GM19324 (cell line): ENCODE data around the gene INTS1.
"Not testable (repeated sequence)": the region's sequence is repeated elsewhere in the genome, so short reads cannot be mapped to it uniquely, and the experiment has no call there.

Source experiments
- ATAC-seq: cut with Tn5 transposase; IDR thresholded peaks from one replicate; pipeline ENCODE4 v1.9.1; 2021; ENCODE audit warnings: mild to moderate bottlenecking, moderate library complexity; ENCODE audit not compliant: unreplicated experiment, low FRiP score

The INTS1 gene

GRCh38 chr7:1452205-1452604, 52.0 kb downstream of the INTS1 start:
- no peak for ATAC-seq

DNA sequence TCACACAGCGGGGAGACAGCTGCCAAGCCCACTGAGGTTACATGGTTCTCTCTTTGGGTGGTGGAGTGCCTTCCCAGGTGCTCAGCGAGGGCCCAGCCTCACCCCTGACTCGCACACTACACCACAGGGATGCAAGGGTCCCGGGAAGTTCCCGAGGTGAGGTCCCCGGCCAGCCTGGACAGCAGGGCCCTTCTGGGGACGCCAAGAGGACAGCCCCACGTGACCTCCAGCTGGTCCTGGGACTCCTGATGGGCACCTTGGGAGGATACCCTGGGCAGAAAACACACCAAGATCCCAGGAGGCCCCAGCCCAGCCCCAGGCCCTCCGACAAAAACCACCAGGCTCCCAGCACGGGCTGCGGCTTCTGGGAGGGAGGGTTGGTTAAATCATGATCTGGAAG, 53.2 kb downstream of the INTS1 start:
- no peak for ATAC-seq

GRCh38 chr7:1450431-1450830, 53.8 kb downstream of the INTS1 start:
- ATAC-seq = no peak

GRCh38 chr7:1449951-1450350, 54.2 kb downstream of the INTS1 start:
- ATAC-seq = no peak

DNA sequence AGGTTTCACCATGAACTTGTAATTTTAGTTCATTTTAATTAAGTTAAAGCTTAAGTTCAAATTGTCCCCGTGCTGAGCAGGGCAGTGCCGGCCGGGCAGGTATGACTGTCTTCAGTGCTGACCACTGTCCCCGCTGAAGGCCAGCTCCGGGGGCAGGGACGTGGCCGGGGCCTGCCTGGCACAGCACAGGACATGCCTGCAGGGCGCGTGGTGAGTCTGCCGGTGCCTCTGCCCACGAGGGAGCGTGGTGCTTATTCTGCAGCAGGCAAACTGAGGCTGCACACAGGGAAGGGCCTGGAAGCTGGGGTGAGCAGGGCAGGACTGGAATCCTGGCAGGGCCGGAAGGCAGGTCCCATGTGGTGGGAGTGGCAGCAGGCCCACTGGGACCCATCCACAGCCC, 54.7 kb downstream of the INTS1 start:
- no peak for ATAC-seq

GRCh38 chr7:1448958-1449357, 55.2 kb downstream of the INTS1 start:
- ATAC-seq = no peak

DNA sequence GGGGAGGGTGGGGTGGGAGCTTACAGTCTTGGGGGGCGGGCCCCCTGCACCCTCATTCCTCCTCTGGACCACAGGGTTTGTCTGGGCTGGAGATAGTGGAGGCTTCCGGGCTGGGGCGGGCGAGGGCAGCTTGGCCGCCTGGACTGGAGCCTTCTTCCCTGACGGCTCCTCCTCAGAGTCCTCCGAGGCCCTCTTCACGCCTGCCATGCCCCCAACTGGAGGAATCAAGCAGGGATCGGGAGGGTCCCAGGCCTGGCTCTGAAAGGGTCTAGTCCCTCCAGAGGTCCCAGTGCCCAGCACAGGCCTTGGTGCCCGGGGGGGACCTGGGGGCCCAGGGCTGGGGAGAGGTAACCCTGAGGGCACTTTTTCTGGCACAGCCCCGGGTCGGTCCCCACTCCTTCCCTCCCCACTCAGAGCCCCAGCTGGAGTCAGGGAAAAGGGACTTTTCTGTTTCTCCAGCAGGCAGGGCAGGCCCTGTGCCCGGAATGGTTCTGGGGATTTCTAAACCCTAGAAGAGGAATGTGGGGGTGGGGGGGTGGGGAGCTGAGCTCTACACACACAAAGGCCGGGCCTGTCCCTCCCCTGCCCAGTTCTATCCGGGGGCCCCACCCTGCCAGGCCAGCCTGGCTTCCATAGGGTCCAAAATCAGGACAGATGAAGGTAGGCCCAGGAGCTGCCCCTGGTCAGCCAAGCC, 56.5 kb downstream of the INTS1 start:
- no peak for ATAC-seq

GRCh38 chr7:1447112-1447511, 57.1 kb downstream of the INTS1 start:
- ATAC-seq = no peak

DNA sequence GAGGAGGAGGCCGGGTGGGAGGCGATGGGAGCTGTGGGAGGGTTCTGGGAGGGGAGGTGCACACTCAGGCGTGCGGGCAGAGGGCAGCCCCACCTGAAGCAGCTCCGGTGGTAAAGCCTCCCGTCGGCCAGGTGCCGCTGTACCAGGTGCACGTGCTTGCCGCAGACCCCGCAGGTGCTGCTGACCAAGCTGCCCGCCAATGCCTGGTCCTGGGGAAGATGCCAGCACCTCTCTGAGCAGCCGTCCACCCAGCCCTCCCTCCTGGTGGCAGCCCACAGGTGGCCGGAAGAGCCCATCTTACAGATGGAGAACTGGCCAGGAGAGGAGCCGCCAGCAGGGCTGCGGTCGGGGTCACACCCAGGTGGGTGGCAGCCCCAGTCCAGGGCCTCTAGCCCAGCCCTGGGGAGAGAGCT, 57.6 kb downstream of the INTS1 start:
- ATAC-seq = no peak

GRCh38 chr7:1446026-1446425, 58.2 kb downstream of the INTS1 start:
- not testable (repeated sequence) for ATAC-seq

DNA sequence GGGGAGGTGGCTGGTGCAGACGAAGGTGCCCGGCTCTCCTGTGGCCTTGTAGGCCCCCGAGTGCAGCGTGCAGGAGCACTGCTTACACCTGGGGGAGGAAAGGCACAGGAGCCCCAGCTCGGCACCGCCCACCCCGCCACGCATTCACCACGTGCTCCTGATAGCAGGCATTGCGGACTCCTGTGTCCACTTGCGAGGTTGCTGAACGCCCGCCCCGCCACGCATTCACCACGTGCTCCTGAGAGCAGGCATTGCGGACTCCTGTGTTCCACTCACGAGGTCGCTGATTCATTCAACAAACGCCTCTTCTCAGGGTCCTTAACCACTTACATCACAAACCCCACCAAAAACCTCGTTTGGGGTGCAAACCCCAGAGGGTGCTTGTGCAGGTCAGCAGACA, 58.8 kb downstream of the INTS1 start:
- no peak for ATAC-seq

GRCh38 chr7:1444925-1445322, 59.3 kb downstream of the INTS1 start:
- ATAC-seq = no peak

- ATAC-seq = no peak
Measured at GRCh38 chr7:1444214-1444924, 59.8 kb downstream of the INTS1 start.

GRCh38 chr7:1443587-1444200, 60.5 kb downstream of the INTS1 start:
- not testable (repeated sequence) for ATAC-seq

GRCh38 chr7:1442355-1443124, 61.6 kb downstream of the INTS1 start:
- ATAC-seq = no peak

GRCh38 chr7:1441615-1442354, 62.4 kb downstream of the INTS1 start:
- ATAC-seq = no peak

DNA sequence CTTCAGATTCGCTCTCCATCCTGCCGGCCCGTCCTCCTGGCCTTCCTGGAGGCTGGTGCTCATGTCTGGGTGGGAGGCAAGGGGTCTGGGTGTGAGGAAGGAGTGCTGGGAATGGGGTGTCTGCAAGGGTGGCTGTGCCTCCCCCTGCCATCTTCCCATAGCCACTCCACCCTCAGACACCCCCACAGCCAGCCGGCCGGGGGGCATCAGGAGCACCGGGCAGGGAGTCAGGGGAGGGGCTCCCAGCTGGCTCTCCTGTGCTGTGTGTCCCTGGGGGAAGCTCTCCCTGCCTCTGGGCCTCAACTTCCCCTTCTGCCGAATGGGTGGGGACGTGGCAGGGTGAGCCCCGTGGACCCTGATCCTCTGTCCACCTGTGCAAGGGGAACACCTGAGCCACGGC, 63.6 kb downstream of the INTS1 start:
- no peak for ATAC-seq

DNA sequence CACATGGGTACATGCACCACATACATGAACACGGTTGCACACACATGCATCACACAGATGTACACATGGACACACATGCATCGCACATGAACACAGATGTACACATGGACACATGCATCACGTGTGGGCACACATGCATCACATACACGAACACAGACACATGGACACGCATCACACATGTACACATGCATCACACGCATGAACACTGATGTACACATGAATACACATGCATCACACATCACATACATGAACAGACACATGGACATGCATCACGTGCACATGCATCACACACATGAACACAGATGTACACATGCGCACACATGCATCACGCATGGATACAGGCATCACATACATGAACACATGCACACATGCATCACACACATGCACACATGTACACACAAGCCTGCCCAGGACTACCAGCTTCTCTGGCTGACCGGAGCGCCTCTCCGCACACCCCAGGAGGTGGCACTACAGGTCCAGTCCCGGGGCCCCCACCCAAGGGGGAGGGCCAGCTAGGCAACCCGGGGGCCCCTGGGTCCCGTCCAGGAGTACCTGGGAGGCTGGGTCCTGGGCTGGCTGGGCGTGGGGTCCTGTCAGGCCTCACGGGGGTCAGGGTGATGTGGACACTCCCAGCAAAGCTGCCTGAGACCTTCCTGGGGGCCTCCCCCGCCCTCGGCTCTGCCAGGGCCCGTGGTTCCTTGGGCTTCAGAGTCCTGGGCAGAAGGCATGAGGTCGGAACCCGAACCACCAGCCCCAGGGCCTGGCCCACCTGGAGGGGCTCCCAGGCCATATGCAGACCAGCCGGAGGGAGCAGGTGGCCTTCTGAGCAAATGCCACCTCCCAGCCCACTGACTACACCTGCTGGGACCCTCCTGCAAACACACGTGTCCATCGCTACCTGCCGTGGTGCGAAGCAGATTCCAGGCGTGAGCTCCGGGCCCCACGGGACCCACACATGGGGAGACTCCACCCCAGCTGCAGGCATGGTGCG, 64.5 kb downstream of the INTS1 start:
- ATAC-seq = no peak

- ATAC-seq = no peak
Measured at GRCh38 chr7:1438821-1439220, 65.4 kb downstream of the INTS1 start.
